Measurements from ENCODE around the gene REV1. TPM values are rescaled to one million over a fixed set of nuclear protein-coding genes. Genes with fewer than 3 reads are reported as not detected.
"Not testable (repeated sequence)": the region's sequence is repeated elsewhere in the genome, so short reads cannot be mapped to it uniquely, and the experiment has no call there.

Gene REV1
- total RNA-seq, 1 donor from 2014 or later = 40.2 TPM

GRCh38 chr2:99507937-99508818, 18.4 kb upstream of the REV1 start:
- no peak for DNase-seq (ENCODE audit: low spot score)
- Mint-ChIP-seq H3K27me3 (ENCODE audit: unreplicated experiment) (no peaks in the 10 kb centered on the region), H3K4me1 (ENCODE audit: unreplicated experiment) (no peaks in the 10 kb centered on the region), H3K4me3 (ENCODE audit: unreplicated experiment) (no peak overlapping the region), H3K36me3 (ENCODE audit: low read depth, unreplicated experiment) (no peaks in the 10 kb centered on the region), H3K27ac (ENCODE audit: unreplicated experiment) (no peak overlapping the region), H3K9me3 (ENCODE audit: unreplicated experiment) (no peaks in the 10 kb centered on the region)
- TF ChIP-seq CTCF (IDR thresholded peaks at IDR 0.05; ENCODE audit: unreplicated experiment) = no peak

- TF ChIP-seq CTCF (IDR thresholded peaks at IDR 0.05; ENCODE audit: unreplicated experiment) = no peak
- Mint-ChIP-seq H3K4me3 (ENCODE audit: unreplicated experiment) (no peak overlapping the region), H3K4me1 (ENCODE audit: unreplicated experiment) (peaks cover 8% of the 10 kb centered on the region), H3K27me3 (ENCODE audit: unreplicated experiment) (peaks cover 2% of the 10 kb centered on the region), H3K9me3 (ENCODE audit: unreplicated experiment) (no peaks in the 10 kb centered on the region), H3K27ac (ENCODE audit: unreplicated experiment) (no peak overlapping the region), H3K36me3 (ENCODE audit: low read depth, unreplicated experiment) (no peaks in the 10 kb centered on the region)
- DNase-seq (ENCODE audit: low spot score) = no peak
Observed at GRCh38 chr2:99504844-99505584, 15.2 kb upstream of the REV1 start.

- H3K9me3 Mint-ChIP-seq (ENCODE audit: unreplicated experiment); H3K36me3 Mint-ChIP-seq (ENCODE audit: low read depth, unreplicated experiment); H3K27me3 Mint-ChIP-seq (ENCODE audit: unreplicated experiment); H3K4me3 Mint-ChIP-seq (ENCODE audit: unreplicated experiment); H3K27ac Mint-ChIP-seq (ENCODE audit: unreplicated experiment); DNase-seq (ENCODE audit: low spot score): not testable (repeated sequence)
- H3K4me1 Mint-ChIP-seq (ENCODE audit: unreplicated experiment) = peaks cover 20% of the 10 kb centered on the region
Observed at GRCh38 chr2:99503662-99504416, 14.0 kb upstream of the REV1 start.

GRCh38 chr2:99496021-99496420, 6.2 kb upstream of the REV1 start:
- no peak overlapping the region for H3K27ac Mint-ChIP-seq (ENCODE audit: unreplicated experiment)
- no peak overlapping the region for H3K4me3 Mint-ChIP-seq (ENCODE audit: unreplicated experiment)
- no peak for DNase-seq (ENCODE audit: low spot score)
- H3K36me3 Mint-ChIP-seq (ENCODE audit: low read depth, unreplicated experiment) = no peaks in the 10 kb centered on the region
- H3K4me1 Mint-ChIP-seq (ENCODE audit: unreplicated experiment) = peaks cover 20% of the 10 kb centered on the region
- TF ChIP-seq CTCF (IDR thresholded peaks at IDR 0.05; ENCODE audit: unreplicated experiment) = no peak
- no peaks in the 10 kb centered on the region for H3K9me3 Mint-ChIP-seq (ENCODE audit: unreplicated experiment)
- no peaks in the 10 kb centered on the region for H3K27me3 Mint-ChIP-seq (ENCODE audit: unreplicated experiment)

- H3K9me3 Mint-ChIP-seq (ENCODE audit: unreplicated experiment) = no peaks in the 10 kb centered on the region
- H3K27me3 Mint-ChIP-seq (ENCODE audit: unreplicated experiment) = peaks cover 2% of the 10 kb centered on the region
- no peak for DNase-seq (ENCODE audit: low spot score)
- no peaks in the 10 kb centered on the region for H3K36me3 Mint-ChIP-seq (ENCODE audit: low read depth, unreplicated experiment)
- peaks cover 15% of the 10 kb centered on the region for H3K4me1 Mint-ChIP-seq (ENCODE audit: unreplicated experiment)
- H3K27ac Mint-ChIP-seq (ENCODE audit: unreplicated experiment) = no peak overlapping the region
- no peak overlapping the region for H3K4me3 Mint-ChIP-seq (ENCODE audit: unreplicated experiment)
- no peak for TF ChIP-seq CTCF (IDR thresholded peaks at IDR 0.05; ENCODE audit: unreplicated experiment)
Observed at GRCh38 chr2:99495115-99495860, 5.5 kb upstream of the REV1 start.
